ENCODE data around the gene FZD1. TPM values are rescaled to one million over a fixed set of nuclear protein-coding genes. Genes with fewer than 3 reads are reported as not detected.
A peak's percentile ranks its signal among the peaks of the same experiment; 100 is the strongest.

Gene FZD1
- 6.9 TPM for total RNA-seq

- peak; percentile 91 to 92 for DNase-seq (ENCODE audit: low spot score in 2 of 2)
- no peak for FAIRE-seq
Observed at GRCh38 chr7:91264046-91264923, at the start of gene FZD1. FZD1 (plus strand) TSS chr7:91264433; CDS start chr7:91264881, 448 bp downstream.

- FAIRE-seq, result no peak
Observed at GRCh38 chr7:91226411-91226810, 37.8 kb upstream of the FZD1 start.

GRCh38 chr7:91228327-91228726, 35.9 kb upstream of the FZD1 start:
- FAIRE-seq, result no peak

More at GRCh38 chr7:91226411-91226810, 37.8 kb upstream of the FZD1 start:
- no peak for DNase-seq (ENCODE audit: low spot score in 2 of 2)

GRCh38 chr7:91228927-91229558, 35.2 kb upstream of the FZD1 start:
- FAIRE-seq, result no peak
- DNase-seq (ENCODE audit: low spot score in 2 of 2), result no peak

More at GRCh38 chr7:91228327-91228726, 35.9 kb upstream of the FZD1 start:
- no peak for DNase-seq (ENCODE audit: low spot score in 2 of 2)

- FAIRE-seq (no peak), DNase-seq (ENCODE audit: low spot score in 2 of 2) (no peak)
Observed at GRCh38 chr7:91230100-91230499, 34.1 kb upstream of the FZD1 start.

- no peak for FAIRE-seq
- DNase-seq (ENCODE audit: low spot score in 2 of 2), result no peak
Observed at GRCh38 chr7:91230503-91230902, 33.7 kb upstream of the FZD1 start.

GRCh38 chr7:91233212-91233611, 31.0 kb upstream of the FZD1 start:
- DNase-seq (ENCODE audit: low spot score in 2 of 2), result peak in 1 of 2 donors; percentile 16
- no peak for FAIRE-seq

- no peak for FAIRE-seq
- DNase-seq (ENCODE audit: low spot score in 2 of 2), result no peak
Observed at GRCh38 chr7:91235211-91235832, 28.9 kb upstream of the FZD1 start.

GRCh38 chr7:91239171-91239604, 25.0 kb upstream of the FZD1 start:
- FAIRE-seq (no peak), DNase-seq (ENCODE audit: low spot score in 2 of 2) (no peak)

- DNase-seq (ENCODE audit: low spot score in 2 of 2) (no peak), FAIRE-seq (no peak)
Observed at GRCh38 chr7:91239772-91240171, 24.5 kb upstream of the FZD1 start.

- DNase-seq (ENCODE audit: low spot score in 2 of 2), result no peak
- no peak for FAIRE-seq
Observed at GRCh38 chr7:91240376-91240941, 23.8 kb upstream of the FZD1 start.

- FAIRE-seq, result no peak
- DNase-seq (ENCODE audit: low spot score in 2 of 2), result no peak
Observed at GRCh38 chr7:91242097-91242844, 22.0 kb upstream of the FZD1 start.

GRCh38 chr7:91243591-91244301, 20.5 kb upstream of the FZD1 start:
- DNase-seq (ENCODE audit: low spot score in 2 of 2) (no peak), FAIRE-seq (no peak)

- DNase-seq (ENCODE audit: low spot score in 2 of 2) (no peak), FAIRE-seq (no peak)
Observed at GRCh38 chr7:91247500-91247899, 16.7 kb upstream of the FZD1 start.

- FAIRE-seq, result no peak
Observed at GRCh38 chr7:91248996-91249395, 15.2 kb upstream of the FZD1 start.

GRCh38 chr7:91249506-91250233, 14.6 kb upstream of the FZD1 start:
- no peak for FAIRE-seq

More at GRCh38 chr7:91248996-91249395, 15.2 kb upstream of the FZD1 start:
- DNase-seq (ENCODE audit: low spot score in 2 of 2), result no peak

GRCh38 chr7:91250706-91251105, 13.5 kb upstream of the FZD1 start:
- FAIRE-seq, result no peak
- DNase-seq (ENCODE audit: low spot score in 2 of 2), result no peak

More at GRCh38 chr7:91249506-91250233, 14.6 kb upstream of the FZD1 start:
- no peak for DNase-seq (ENCODE audit: low spot score in 2 of 2)

GRCh38 chr7:91251877-91252276, 12.4 kb upstream of the FZD1 start:
- DNase-seq (ENCODE audit: low spot score in 2 of 2) (no peak), FAIRE-seq (no peak)

Measured in frontal cortex (tissue), 4 donors.